ENCODE data around the gene MTCL3.

MTCL3 gene

GRCh38 chr6:127518710-127519468 lies at the start of gene MTCL3:
Gene MTCL3 (minus strand): TSS chr6:127519335.
- DNase-seq (ENCODE audit: low read depth) = peak; percentile 49

DNA sequence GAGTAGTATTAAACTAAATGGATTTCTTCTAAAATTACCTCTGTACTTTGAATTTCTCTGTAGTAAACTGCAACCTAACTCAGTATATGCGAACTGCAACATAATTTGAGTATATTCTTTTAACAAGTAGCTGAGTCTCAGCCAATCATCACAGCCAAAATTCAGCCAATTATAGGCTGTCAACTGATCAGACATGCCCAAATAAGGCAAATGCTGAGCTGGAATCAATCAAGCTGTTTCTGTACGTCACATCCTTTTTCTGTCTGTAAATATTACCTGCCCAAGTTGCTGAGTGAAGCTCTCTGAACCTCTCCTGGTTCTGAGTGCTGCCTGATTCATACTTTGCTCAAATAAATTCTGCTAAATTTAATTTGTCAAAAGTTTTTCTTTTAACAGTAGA lies 48.3 kb upstream of the MTCL3 start:
- DNase-seq (ENCODE audit: low read depth) = no peak

DNA sequence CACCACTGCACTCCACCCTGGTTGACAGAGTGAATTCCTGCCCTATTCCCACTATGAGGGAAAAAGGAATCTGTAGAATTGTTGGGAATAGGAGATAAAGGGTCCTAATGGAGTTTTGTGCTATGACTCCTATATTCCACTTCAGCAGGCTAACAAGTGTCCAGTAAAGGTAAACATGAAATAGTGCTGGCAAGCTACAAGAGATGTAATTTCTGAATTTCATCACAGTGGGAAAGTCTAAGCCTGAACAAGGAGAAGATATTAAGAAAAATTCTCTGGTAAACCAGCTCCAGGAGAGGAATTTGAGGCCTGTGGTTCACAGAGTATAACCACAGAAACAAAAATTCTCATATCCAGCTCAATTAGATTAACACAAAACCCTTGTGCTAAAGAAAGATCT lies 47.5 kb upstream of the MTCL3 start:
- no peak for DNase-seq (ENCODE audit: low read depth)

DNA sequence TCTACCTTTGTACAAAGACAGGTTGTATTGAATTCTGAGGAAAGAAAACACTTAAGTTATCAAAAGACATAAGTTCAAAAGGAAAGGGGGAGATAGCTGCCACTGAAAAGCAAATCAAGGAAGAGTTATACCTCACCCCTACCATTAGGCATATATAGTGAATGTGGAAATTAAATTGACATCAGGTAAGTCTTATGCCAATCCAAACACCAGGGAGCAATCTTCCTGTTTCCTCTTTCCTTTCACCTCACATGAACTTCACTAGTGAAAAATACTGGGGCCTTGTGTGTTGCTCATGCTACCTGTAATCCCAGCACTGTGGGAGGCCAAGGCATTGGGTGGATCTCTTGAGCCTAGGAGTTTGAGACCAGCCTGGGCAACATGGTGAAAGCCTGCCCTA lies 47.0 kb upstream of the MTCL3 start:
- no peak for DNase-seq (ENCODE audit: low read depth)

DNA sequence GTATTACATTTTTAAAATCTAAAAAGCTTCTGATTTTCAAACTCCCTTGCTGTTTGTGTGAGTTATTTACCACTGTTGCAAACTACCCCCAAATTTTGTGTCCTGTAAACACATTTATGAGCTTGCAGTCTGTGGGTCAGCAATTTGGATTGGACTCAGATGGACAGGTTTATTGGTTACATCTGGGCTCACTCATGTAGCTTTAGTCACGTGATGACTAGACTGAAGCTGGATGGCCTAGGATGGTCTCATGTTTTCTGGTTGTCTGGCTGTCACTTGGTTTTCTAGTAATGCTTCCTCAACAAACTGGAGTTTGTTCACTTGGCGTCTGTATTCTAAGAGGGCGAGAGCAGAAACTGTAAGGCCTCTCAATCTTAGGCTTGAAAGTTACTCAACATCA lies 45.6 kb upstream of the MTCL3 start:
- no peak for DNase-seq (ENCODE audit: low read depth)

GRCh38 chr6:127561660-127562059 lies 42.5 kb upstream of the MTCL3 start:
- no peak for DNase-seq (ENCODE audit: low read depth)

- no peak for DNase-seq (ENCODE audit: low read depth)
These were observed 35.4 kb upstream of the MTCL3 start for GRCh38 chr6:127554435-127555006.

- DNase-seq (ENCODE audit: low read depth) = no peak
These were observed 31.3 kb upstream of the MTCL3 start for GRCh38 chr6:127550403-127550802.

DNA sequence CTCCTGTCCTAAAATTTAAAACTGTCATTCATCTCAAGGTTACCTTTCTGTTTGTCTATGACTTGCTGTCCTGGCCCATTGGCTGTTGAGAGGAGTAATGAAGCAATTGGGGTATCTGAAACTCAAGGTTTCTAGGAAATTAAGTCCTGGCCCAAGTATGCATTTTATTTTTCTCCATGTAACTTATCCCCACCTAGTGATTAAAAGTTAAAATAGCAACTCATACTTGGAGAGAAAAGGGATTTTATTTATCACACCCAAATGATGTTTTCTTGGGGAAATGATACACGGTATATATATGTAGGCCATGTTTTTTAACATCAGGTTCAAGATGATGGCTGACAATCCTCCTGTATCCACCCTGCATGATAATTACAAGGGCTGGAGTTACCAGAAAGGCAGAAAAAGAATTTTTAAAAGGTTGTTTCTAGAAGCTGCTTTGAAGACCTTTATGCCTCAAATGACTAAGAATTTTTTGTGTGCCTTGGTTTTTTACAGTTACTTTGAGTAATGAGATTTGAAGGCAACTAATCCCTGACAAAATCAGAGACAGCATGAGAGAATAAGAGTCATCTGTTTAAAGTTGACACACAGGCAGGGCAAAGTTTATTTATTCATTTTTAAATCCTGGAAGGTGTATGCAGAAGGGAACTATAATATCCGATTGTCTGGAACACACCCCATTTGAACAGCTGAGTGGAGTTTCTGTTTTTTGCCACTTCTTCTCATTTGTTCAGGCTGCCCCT lies 28.9 kb upstream of the MTCL3 start:
- DNase-seq (ENCODE audit: low read depth) = no peak

DNA sequence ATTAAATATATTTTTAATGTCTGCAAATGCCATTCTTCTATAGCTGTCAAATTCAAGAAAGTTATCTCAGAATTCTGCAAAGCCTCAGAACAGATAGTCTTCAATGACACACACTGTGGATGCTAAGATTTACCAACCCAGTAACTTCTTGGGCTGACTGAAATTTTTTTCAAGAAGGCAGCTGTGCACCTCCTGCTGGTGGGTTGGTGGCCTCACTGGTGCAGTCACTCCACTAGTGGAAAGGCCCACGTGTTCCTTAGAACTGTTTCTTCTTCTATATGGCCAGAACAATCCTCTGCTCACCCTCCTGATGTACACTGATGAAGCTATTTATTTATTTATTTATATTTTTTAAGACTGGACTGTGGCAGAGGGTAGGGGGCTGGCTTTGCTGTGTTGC lies 28.1 kb upstream of the MTCL3 start:
- DNase-seq (ENCODE audit: low read depth) = peak; percentile 4

GRCh38 chr6:127539272-127539671 lies 20.1 kb upstream of the MTCL3 start:
- no peak for DNase-seq (ENCODE audit: low read depth)

DNA sequence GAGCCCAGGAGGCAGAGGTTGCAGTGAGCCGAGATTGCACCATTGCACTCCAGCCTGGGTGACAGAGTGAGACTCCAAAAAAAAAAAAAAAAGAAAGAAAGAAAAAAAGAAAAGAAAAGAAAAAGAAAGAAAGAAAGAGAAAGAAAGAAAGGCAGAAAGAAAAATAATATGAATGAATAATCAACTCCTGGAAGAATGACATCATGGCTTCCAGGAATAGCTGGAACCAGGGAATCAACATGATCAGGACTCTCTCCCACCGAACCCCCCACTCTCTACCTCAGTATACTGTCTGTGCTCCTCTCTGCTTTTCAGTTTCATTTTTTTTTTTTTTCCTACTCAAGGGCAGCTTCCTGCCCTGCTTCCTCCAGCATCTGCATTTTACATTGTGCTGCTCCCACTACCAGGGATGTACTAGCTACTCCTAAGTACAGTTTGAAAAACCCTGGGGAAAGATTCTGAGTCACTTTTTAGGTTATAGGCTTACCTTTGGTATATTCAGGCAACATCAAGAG lies 19.7 kb upstream of the MTCL3 start:
- no peak for DNase-seq (ENCODE audit: low read depth)

- DNase-seq (ENCODE audit: low read depth) = no peak
These were observed 14.6 kb upstream of the MTCL3 start for GRCh38 chr6:127533736-127534135.

GRCh38 chr6:127533011-127533410 lies 13.9 kb upstream of the MTCL3 start:
- DNase-seq (ENCODE audit: low read depth) = no peak

- DNase-seq (ENCODE audit: low read depth) = no peak
These were observed 3.6 kb upstream of the MTCL3 start for GRCh38 chr6:127522714-127523113.

DNA sequence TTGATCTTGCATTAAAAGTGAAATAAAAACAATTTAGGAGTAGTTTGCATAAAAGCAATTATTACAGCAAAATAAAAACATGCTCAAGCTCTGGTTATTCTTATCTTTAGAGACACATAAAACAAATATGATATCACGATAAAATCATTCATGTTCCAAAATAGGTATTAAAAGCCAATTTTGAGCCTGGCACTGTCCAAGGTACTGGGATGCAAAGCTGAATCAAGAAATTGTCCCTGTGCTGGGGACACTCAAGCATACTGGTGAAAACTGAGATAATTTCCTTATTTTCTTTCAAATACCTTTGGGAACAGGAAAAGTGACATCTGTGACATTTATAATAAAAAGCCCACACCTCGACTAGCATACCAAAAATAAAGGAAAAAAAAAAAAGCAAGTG lies 931 bp upstream of the MTCL3 start:
- no peak for DNase-seq (ENCODE audit: low read depth)

DNA sequence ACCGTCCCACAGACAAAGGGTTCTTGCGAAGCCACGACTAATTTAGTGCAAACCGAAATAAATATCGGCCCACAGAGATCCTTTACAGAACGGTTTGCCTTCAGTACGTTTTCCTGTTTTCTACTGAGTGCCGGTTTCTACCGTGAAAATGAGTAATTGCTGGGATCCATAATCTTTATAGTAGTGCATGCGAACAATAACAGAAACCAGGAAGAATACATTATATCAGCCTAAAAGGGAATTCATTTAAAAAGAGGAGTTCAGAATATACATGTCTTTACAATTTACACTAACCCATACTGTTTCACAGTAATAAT lies 292 bp upstream of the MTCL3 start:
- no peak for DNase-seq (ENCODE audit: low read depth)

- no peak for DNase-seq (ENCODE audit: low read depth)
These were observed 885 bp downstream of the MTCL3 start for GRCh38 chr6:127518191-127518709.

DNA sequence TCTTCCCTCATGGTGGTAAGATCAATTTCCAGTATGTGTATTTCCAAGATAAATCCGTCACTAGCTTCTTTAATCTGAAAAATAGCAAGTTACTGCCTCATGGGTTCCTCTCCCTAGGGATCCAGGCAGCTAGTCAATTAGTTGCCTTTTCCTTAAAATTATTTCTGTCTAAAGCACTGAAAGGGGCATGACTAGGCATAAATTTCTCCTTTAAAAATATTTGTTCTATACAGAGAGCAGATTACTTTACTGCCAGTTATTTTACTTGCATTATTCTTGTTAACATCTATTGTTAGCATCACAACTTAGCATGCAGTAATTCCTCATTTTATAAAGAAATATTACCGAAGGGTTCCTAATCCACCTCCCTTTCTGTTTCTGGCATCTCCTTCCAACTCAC lies 1.4 kb downstream of the MTCL3 start:
- DNase-seq (ENCODE audit: low read depth) = no peak

DNA sequence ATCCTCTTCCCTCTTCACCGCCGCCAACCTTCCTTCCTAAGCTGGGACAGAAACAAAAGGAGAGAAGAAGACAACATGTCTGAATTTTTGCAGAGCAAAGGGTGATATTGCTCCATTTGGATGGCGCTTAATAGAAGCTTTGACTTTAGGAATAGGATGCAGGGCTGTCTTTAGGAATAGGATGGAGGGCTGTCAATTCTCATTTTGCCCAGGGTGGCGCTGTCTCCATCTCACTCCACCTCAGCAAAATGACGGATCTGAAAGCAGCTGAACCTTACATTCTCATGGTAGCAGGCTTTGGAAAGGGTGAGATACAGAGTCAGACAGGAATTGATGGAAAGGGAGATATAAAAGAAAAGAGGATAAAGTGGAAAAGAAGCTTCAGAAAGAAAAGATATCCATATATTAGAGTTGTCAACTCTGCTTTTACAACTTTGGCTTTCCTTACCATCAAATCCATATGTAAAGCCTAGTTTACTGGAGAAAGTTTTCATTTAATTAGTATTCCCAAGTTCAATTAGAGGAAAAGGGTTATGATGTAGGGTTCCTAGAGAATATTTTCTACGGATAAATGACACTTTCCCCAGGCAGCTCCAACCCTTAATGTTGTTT lies 2.4 kb downstream of the MTCL3 start:
- DNase-seq (ENCODE audit: low read depth) = peak; percentile 28

DNA sequence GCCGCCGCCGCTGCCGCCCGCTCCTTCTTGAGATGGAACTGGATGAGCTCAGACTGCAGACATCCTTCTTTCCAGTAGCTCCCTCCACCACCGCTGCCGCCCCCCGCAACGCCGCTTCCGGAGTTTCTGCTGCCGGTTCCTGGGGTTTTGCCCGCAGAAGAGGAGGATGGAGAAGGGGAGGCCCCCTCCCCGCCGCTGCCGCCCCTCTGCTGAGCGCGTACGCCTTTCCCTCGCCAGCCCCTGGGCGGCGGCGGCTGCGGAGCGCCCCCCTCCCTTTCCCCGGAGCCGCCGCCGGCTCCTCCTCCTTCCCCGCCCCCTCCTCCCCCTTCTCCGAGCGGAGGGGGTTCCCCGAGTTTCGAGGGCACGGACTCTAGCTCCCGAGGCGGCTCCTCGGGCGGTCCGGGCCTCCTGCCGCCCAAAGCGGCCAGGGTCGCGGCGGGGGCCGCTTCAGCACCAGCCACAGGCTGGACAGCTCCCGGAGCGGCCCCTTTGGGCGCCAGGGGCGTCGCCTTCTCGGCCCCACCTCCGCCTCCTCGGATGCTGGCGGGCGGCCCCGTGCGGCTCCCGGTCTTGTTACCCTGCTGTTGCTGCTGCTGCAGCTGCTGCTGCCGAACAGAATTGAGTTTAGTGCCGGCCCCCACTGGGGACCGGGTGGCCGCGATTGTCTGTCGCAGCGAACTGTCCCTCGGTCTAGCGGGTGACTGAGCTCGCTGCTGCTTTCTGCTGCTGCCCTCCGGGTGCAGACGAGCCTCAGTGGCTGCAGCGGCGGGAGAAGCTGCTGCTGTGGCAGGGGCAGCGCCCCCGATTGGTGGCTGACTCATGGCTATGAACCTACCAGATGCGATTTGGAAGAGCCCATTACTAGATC lies 3.1 kb downstream of the MTCL3 start:
- DNase-seq (ENCODE audit: low read depth) = peak; percentile 64

All from stimulated activated CD4-positive, alpha-beta T cell treated with anti-CD3 and anti-CD28 coated beads, Interleukin-2, amount 100 ng/mL, for 4 hours (primary cell).